Endothelial cell of umbilical vein (primary cell): ENCODE data around the gene ITPR1. TPM values are rescaled to one million over a fixed set of nuclear protein-coding genes. Genes with fewer than 3 reads are reported as not detected.

Experiments
- BruUV-seq: library from RNA; stranded (reverse); fragments of 400-500 nt; replicated peaks from 2 replicates; lab custom pipeline; 2021; lab: Mats Ljungman, UMichigan
- CTCF ChIA-PET: fragments of 300-600, 350-600 bp; sonication (Branson Sonifier 250); formaldehyde crosslinking; loops from one replicate; lab custom pipeline; 2021; ENCODE audit warnings: antibody characterized with exemption, inconsistent platforms; lab: Charles Lee
- POLR2A ChIA-PET: fragments of 300-600, 350-600 bp; sonication (Branson Sonifier 250); formaldehyde crosslinking; loops from one replicate; lab custom pipeline; 2021; ENCODE audit warnings: antibody characterized with exemption, inconsistent platforms; lab: Charles Lee
- DNase-seq: peaks from one replicate; pipeline ENCODE4 v3.0.0-alpha.2; 2011; ENCODE audit warnings: low read depth, low spot score
- FAIRE-seq: peaks from 2 replicates; lab custom pipeline; 2011; peaks lifted over from hg19 to GRCh38; lab: Jason Lieb, UNC
- H2AFZ ChIP-seq: 2 replicates; pipeline ENCODE4 v1.6.0; 2012; ENCODE audit warnings: low read depth, low read length, control low read depth, inconsistent platforms
- H3K27ac ChIP-seq: 2 replicates; pipeline ENCODE4 v1.5.1; 2011; ENCODE audit warnings: low read depth, mild to moderate bottlenecking, control low read depth, low read length, moderate library complexity; ENCODE audit not compliant: insufficient read depth
- H3K27me3 ChIP-seq, 2 experiments: 2 replicates each; pipeline versions ENCODE4 v1.6.0 to v1.6.1; 2011; ENCODE audit warnings: low read length in 2 of 2, mixed read lengths in 1 of 2; ENCODE audit not compliant: control insufficient read depth in 2 of 2, insufficient read depth in 2 of 2
- H3K36me3 ChIP-seq, 2 experiments: 2 replicates in 1 of 2; 3 replicates in 1 of 2; pipeline ENCODE4 v1.5.1; 2011; ENCODE audit warnings: low read length in 2 of 2, mild to moderate bottlenecking in 1 of 2, moderate library complexity in 1 of 2; ENCODE audit not compliant: control insufficient read depth in 2 of 2, insufficient read depth in 2 of 2; ENCODE audit errors: extremely low read depth in 1 of 2
- H3K4me1 ChIP-seq: 3 replicates; pipeline ENCODE4 v1.5.1; 2011; ENCODE audit warnings: mild to moderate bottlenecking, low read length; ENCODE audit not compliant: control insufficient read depth, insufficient read depth; ENCODE audit errors: extremely low read depth
- H3K4me2 ChIP-seq: 2 replicates; pipeline ENCODE4 v1.6.1; 2011; ENCODE audit warnings: low read length, control low read depth, mixed read lengths; ENCODE audit not compliant: insufficient read depth
- H3K4me3 ChIP-seq, 3 experiments: fragments of 200-600 bp in 1 of 3; sonication (generic), shearing (Covaris generic) in 1 of 3; replicated peaks in 1 of 3; 2 replicates each; pipeline ENCODE4 v1.5.1; 2011 to 2016; ENCODE audit warnings: control low read depth in 3 of 3, low read length in 3 of 3, mild to moderate bottlenecking in 2 of 3, inconsistent platforms in 1 of 3, low read depth in 1 of 3, moderate library complexity in 1 of 3; ENCODE audit not compliant: insufficient read depth in 1 of 3
- H3K79me2 ChIP-seq: 2 replicates; pipeline ENCODE4 v1.6.0; 2012; ENCODE audit warnings: low read length, inconsistent platforms; ENCODE audit not compliant: control insufficient read depth, insufficient read depth
- H3K9ac ChIP-seq: replicated peaks from 2 replicates; pipeline ENCODE3; 2011; ENCODE audit warnings: low read length, control low read depth; ENCODE audit not compliant: insufficient read depth; ENCODE audit errors: extremely low read depth
- H3K9me1 ChIP-seq: replicated peaks from 3 replicates; pipeline ENCODE4 v1.6.0; 2011; ENCODE audit warnings: mild to moderate bottlenecking, low read length; ENCODE audit not compliant: control insufficient read depth, insufficient read depth; ENCODE audit errors: extremely low read depth
- H3K9me3 ChIP-seq: replicated peaks from 2 replicates; pipeline ENCODE4 v1.5.1; 2012; ENCODE audit warnings: low read length, inconsistent platforms; ENCODE audit not compliant: control insufficient read depth, insufficient read depth
- H4K20me1 ChIP-seq: replicated peaks from 2 replicates; pipeline ENCODE3; 2011; ENCODE audit warnings: mild to moderate bottlenecking, low read length; ENCODE audit not compliant: control insufficient read depth, insufficient read depth; ENCODE audit errors: extremely low read depth
- EZH2 ChIP-seq: IDR thresholded peaks from 2 replicates; pipeline ENCODE4 v1.6.1; 2012; ENCODE audit warnings: borderline replicate concordance, low read depth, mild to moderate bottlenecking, moderate library complexity, low read length, inconsistent platforms; ENCODE audit not compliant: severe bottlenecking
- FOS ChIP-seq: IDR thresholded peaks from 2 replicates; pipeline ENCODE4 v1.6.1; 2011; ENCODE audit warnings: mild to moderate bottlenecking, low read length, moderate library complexity, borderline replicate concordance; ENCODE audit not compliant: insufficient read depth
- GATA2 ChIP-seq: IDR thresholded peaks from 2 replicates; pipeline ENCODE4 v1.7.0; 2011; ENCODE audit warnings: low read depth, mild to moderate bottlenecking, moderate library complexity, mixed read lengths, low read length; ENCODE audit not compliant: insufficient read length, insufficient read depth
- JUN ChIP-seq: IDR thresholded peaks from 2 replicates; pipeline ENCODE4 v1.6.1; 2011; ENCODE audit warnings: borderline replicate concordance, low read depth; ENCODE audit not compliant: insufficient read length, insufficient read depth
- MYC ChIP-seq: IDR thresholded peaks from one replicate; pipeline ENCODE4 v1.6.1; 2011; ENCODE audit warnings: mild to moderate bottlenecking, low read depth, low read length
- POLR2A ChIP-seq: IDR thresholded peaks from 2 replicates; pipeline ENCODE4 v1.6.1; 2012; ENCODE audit warnings: low read depth, mild to moderate bottlenecking, control low read depth, low read length
- POLR2AphosphoS5 ChIP-seq: IDR thresholded peaks from 2 replicates; pipeline ENCODE4 v1.6.1; 2012; ENCODE audit warnings: low read depth, mild to moderate bottlenecking, control low read depth, low read length, moderate library complexity; ENCODE audit not compliant: insufficient read depth
- dilution Hi-C: fragments of 300-500 bp; cut with MboI; formaldehyde crosslinking; loops from one replicate; pipeline ENCODE4 v1.15.0; 2019; ENCODE audit warnings: low sequenced_read_pairs; ENCODE audit not compliant: extremely low pct_ligation_motif_present
- intact Hi-C: fragments of 100-400 bp; cut with micrococcal nuclease; formaldehyde crosslinking; loops from one replicate; pipeline ENCODE4 v1.10.0; 2022
- polyA plus RNA-seq, 4 experiments: library from polyadenylated mRNA; depleted of rRNA in 3 of 4; stranded (reverse) in 3 of 4; unstranded in 1 of 4; fragments of >200 nt; gene quantifications; 2 replicates each; pipeline versions ENCODE4 v1.2.1 to v1.2.3, GENCODE V29; 2011 to 2012; ENCODE audit warnings: missing spikeins in 1 of 4
- total RNA-seq: library from RNA; stranded (reverse); gene quantifications from 2 replicates; pipeline ENCODE4 v1.2.3, GENCODE V29; 2021
- TF ChIP-seq, protein P1 (sequence below): IDR thresholded peaks from 2 replicates; pipeline ENCODE4 v1.6.1; 2011; ENCODE audit not compliant: insufficient read depth, insufficient read length
- TF ChIP-seq, protein P2 (sequence below), 2 donors: IDR thresholded peaks; 1 replicate in 1 of 2; 2 replicates in 1 of 2; pipeline ENCODE4 v1.5.1; 2011; ENCODE audit warnings: low read length in 2 of 2, mild to moderate bottlenecking in 2 of 2, moderate library complexity in 2 of 2, control low read depth in 1 of 2, inconsistent platforms in 1 of 2, low read depth in 1 of 2; ENCODE audit not compliant: insufficient read depth in 1 of 2; ENCODE audit errors: extremely low read depth in 1 of 2

ITPR1 gene
- total and polyA plus RNA-seq, 2 donors (not counting 3 experiments of a cell fraction or from before 2014, with no cell fraction given): 5.1 to 16.1 TPM

DNA sequence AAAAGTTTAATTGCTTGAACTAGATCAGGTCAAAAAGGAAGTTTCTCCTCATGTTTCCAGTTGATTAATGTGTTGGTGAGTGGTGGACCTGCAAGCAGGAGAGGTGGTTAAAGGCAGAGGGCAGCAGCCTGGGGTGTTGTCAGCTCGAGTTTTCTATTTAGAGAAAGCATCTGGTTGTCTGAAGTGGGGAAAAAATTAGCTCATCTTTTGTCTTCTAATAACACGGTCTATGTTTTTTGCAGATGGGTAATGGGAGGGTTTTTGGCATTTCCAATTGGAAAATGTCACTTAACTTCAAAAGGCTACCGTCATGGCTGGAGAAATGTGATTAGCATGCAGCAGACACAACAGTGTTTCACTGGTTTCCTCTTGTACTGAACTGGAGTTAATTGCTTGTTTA lies 122.6 kb downstream of the ITPR1 start:
- DNase-seq: no peak
- ChIA-PET CTCF (interaction anchor here (0.7 to 1.2 kb wide), 3 partner anchors 264 to 301 kb away, joined by 3 to 5 read pairs (median 3); no protein-coding TSS in a partner anchor), POLR2A (no interaction called here)
- H3K27ac ChIP-seq: no peak overlapping the region
- H2AFZ ChIP-seq: no peak overlapping the region
- no peaks in the 10 kb centered on the region for H3K36me3 ChIP-seq
- TF ChIP-seq POLR2AphosphoS5 (no peak), FOS (no peak), JUN (no peak), GATA2 (no peak), POLR2A (no peak), EZH2 (no peak), MYC (no peak)
- TF ChIP-seq, protein P1, sequence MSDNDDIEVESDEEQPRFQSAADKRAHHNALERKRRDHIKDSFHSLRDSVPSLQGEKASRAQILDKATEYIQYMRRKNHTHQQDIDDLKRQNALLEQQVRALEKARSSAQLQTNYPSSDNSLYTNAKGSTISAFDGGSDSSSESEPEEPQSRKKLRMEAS: no peak
- TF ChIP-seq, protein P2, sequence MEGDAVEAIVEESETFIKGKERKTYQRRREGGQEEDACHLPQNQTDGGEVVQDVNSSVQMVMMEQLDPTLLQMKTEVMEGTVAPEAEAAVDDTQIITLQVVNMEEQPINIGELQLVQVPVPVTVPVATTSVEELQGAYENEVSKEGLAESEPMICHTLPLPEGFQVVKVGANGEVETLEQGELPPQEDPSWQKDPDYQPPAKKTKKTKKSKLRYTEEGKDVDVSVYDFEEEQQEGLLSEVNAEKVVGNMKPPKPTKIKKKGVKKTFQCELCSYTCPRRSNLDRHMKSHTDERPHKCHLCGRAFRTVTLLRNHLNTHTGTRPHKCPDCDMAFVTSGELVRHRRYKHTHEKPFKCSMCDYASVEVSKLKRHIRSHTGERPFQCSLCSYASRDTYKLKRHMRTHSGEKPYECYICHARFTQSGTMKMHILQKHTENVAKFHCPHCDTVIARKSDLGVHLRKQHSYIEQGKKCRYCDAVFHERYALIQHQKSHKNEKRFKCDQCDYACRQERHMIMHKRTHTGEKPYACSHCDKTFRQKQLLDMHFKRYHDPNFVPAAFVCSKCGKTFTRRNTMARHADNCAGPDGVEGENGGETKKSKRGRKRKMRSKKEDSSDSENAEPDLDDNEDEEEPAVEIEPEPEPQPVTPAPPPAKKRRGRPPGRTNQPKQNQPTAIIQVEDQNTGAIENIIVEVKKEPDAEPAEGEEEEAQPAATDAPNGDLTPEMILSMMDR (IDR thresholded peaks at IDR 0.05; ENCODE audit: extremely low read depth in 1 of 2, insufficient read depth in 1 of 2, low read depth in 1 of 2, low read length in 2 of 2): no peak
- no peak overlapping the region for H3K4me2 ChIP-seq
- no peaks in the 10 kb centered on the region for H4K20me1 ChIP-seq
- no peak for FAIRE-seq
- dilution Hi-C loops: no loop called here
- no peaks in the 10 kb centered on the region for H3K9me3 ChIP-seq
- intact Hi-C loops: no loop called here
- H3K4me1 ChIP-seq: no peaks in the 10 kb centered on the region
- H3K9ac ChIP-seq: no peak overlapping the region
- no peak overlapping the region for H3K4me3 ChIP-seq
- BruUV-seq: no TSS peak
- no peaks in the 10 kb centered on the region for H3K79me2 ChIP-seq
- no peaks in the 10 kb centered on the region for H3K9me1 ChIP-seq
- peaks cover 0 to 2% of the 10 kb centered on the region in 2 experiments for H3K27me3 ChIP-seq
